GM12892 (cell line): ENCODE data around the gene UNC45B.
"Not testable (repeated sequence)": the region's sequence is repeated elsewhere in the genome, so short reads cannot be mapped to it uniquely, and the experiment has no call there.

ENCODE experiments used
- POLR2A ChIP-seq: IDR thresholded peaks from 2 replicates; pipeline ENCODE4 v1.6.1; 2011; ENCODE audit warnings: low read depth, low read length, control low read depth
- TAF1 ChIP-seq: IDR thresholded peaks from 2 replicates; pipeline ENCODE4 v1.6.1; 2011; ENCODE audit warnings: low read depth, mild to moderate bottlenecking, control low read depth, low read length, borderline replicate concordance

DNA sequence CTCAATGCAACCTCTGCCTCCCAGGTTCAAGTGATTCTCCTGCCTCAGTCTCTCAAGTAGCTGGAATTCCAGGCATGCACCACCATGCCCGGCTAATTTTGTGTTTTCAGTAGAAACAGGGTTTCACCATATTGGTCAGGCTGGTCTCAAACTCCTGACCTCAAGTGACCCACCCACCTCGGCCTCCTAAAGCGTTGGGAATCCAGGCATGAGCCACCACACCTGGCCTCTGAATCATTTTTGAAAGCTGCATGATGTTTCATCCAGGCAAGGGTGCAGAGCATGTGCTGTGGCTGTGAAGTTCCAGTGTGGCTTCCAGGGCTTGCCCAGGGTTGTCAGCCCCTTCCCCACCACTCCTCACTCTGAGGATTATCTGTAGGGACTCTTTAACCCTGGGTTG lies 24.7 kb downstream of the UNC45B start:
- not testable (repeated sequence) for TF ChIP-seq POLR2A, TAF1
